Body of pancreas (tissue), 4 donors: ENCODE data around the gene TM2D3. TPM values are rescaled to one million over a fixed set of nuclear protein-coding genes. Genes with fewer than 3 reads are reported as not detected.

ENCODE experiments used
- ATAC-seq: fragments of 150-250 bp; one replicate; pipeline ENCODE4 v1.9.1; 2016
- DNase-seq, 4 donors: peaks; one replicate each; pipeline ENCODE4 v3.0.0-alpha.2; 2019
- H3K27ac ChIP-seq, 4 donors: fragments of 200-600 bp; sonication (generic); 1 replicate in 3 of 4; 2 replicates in 1 of 4; pipeline versions ENCODE4 v1.5.1 to v1.6.1; 2016 to 2019; ENCODE audit warnings: mild to moderate bottlenecking in 1 of 4, mixed read lengths in 1 of 4, moderate library complexity in 1 of 4
- H3K27me3 ChIP-seq, 2 donors: fragments of 200-600 bp; sonication (generic); one replicate each; pipeline ENCODE4 v1.6.0; 2016; ENCODE audit warnings: mild to moderate bottlenecking in 1 of 2
- H3K36me3 ChIP-seq, 2 donors: fragments of 200-600 bp; sonication (generic); replicated peaks in 1 of 2; 2 replicates each; pipeline ENCODE4 v1.5.1; 2016; ENCODE audit warnings: low read depth in 2 of 2; ENCODE audit not compliant: insufficient read depth in 1 of 2
- H3K4me1 ChIP-seq: fragments of 200-600 bp; sonication (generic); one replicate; pipeline ENCODE4 v1.6.0; 2016
- H3K4me3 ChIP-seq, 2 donors: fragments of 200-600 bp; sonication (generic); 1 replicate in 1 of 2; 2 replicates in 1 of 2; pipeline ENCODE4 v1.5.1; 2016 to 2019
- H3K9me3 ChIP-seq, 3 donors: fragments of 200-600 bp; sonication (generic); 1 replicate in 2 of 3; 2 replicates in 1 of 3; pipeline ENCODE4 v1.5.1; 2016
- CTCF ChIP-seq, 7 experiments: fragments of 450-650 bp in 4 of 7; fragments of 200-600 bp in 3 of 7; sonication (generic) in 3 of 7; IDR thresholded peaks; one replicate each; pipeline ENCODE4 v1.5.1; 2016 to 2019; ENCODE audit warnings: antibody characterized with exemption in 7 of 7
- POLR2A ChIP-seq, 3 donors: fragments of 450-650 bp; IDR thresholded peaks; one replicate each; pipeline ENCODE4 v1.6.1; 2016; ENCODE audit warnings: antibody characterized with exemption in 3 of 3, mild to moderate bottlenecking in 2 of 3
- WGBS, 2 donors: methylation state at CpG; one replicate each; pipeline ENCODE4 v1.1.5; 2017; 5-methylcytosine and 5-hydroxymethylcytosine counted together
- intact Hi-C: fragments of 100-400 bp; cut with DNase I; formaldehyde crosslinking; loops from one replicate; pipeline ENCODE4 v1.15.1; 2023
- total RNA-seq, 2 donors: library from RNA; depleted of rRNA; stranded (reverse); fragments of >200 nt; gene quantifications; one replicate each; pipeline ENCODE4 v1.1.0, GENCODE V29; 2016

TM2D3 gene
- total RNA-seq, 2 donors from 2014 or later, result 28.3 to 30.9 TPM

GRCh38 chr15:101672298-101672697 is 20.1 kb upstream of the TM2D3 start:
- 75 to 100% methylated on average over 3 to 9 of the region's 9 CpGs for WGBS, 2 donors
- peaks cover 0 to 10% of the 10 kb centered on the region in 2 donors for H3K36me3 ChIP-seq
- TF ChIP-seq CTCF (IDR thresholded peaks at IDR 0.05) (no peak), POLR2A (IDR thresholded peaks at IDR 0.05) (no peak)

GRCh38 chr15:101669744-101670143 is 17.6 kb upstream of the TM2D3 start:
- intact Hi-C loops, result no loop called here
- peaks cover 0 to 6% of the 10 kb centered on the region in 2 donors for H3K36me3 ChIP-seq
- WGBS, 2 donors, result 91 to 93% methylated on average over 3 of the region's 3 CpGs
- no peak for ATAC-seq
- TF ChIP-seq POLR2A (IDR thresholded peaks at IDR 0.05) (no peak), CTCF (IDR thresholded peaks at IDR 0.05) (no peak)
- H3K4me3 ChIP-seq, result no peak overlapping the region
- no peaks in the 10 kb centered on the region for H3K27me3 ChIP-seq
- no peaks in the 10 kb centered on the region for H3K4me1 ChIP-seq
- H3K9me3 ChIP-seq, result no peaks in the 10 kb centered on the region
- no peak for DNase-seq
- H3K27ac ChIP-seq, result no peak overlapping the region

More at GRCh38 chr15:101672298-101672697, 20.1 kb upstream of the TM2D3 start:
- DNase-seq (peak in 1 of 4 donors; percentile 39), ATAC-seq (no peak)
- no peaks in the 10 kb centered on the region for H3K27me3 ChIP-seq
- H3K4me1 ChIP-seq, result no peaks in the 10 kb centered on the region
- intact Hi-C loops, result no loop called here
- no peak overlapping the region for H3K27ac ChIP-seq
- no peak overlapping the region for H3K4me3 ChIP-seq
- no peaks in the 10 kb centered on the region for H3K9me3 ChIP-seq

GRCh38 chr15:101667881-101668280 is 15.7 kb upstream of the TM2D3 start:
- intact Hi-C loops, result no loop called here
- H3K36me3 ChIP-seq, result peaks cover 0 to 6% of the 10 kb centered on the region in 2 donors
- WGBS, 2 donors, result 68 to 100% methylated on average over 1 of the region's 1 CpG

GRCh38 chr15:101664303-101664913 is 12.2 kb upstream of the TM2D3 start:
- WGBS, 2 donors, result 81 to 87% methylated on average over 9 of the region's 9 CpGs
- intact Hi-C loops, result no loop called here
- no peak for ATAC-seq

More at GRCh38 chr15:101667881-101668280, 15.7 kb upstream of the TM2D3 start:
- Histone ChIP-seq H3K9me3 (no peaks in the 10 kb centered on the region), H3K27ac (no peak overlapping the region), H3K27me3 (no peaks in the 10 kb centered on the region), H3K4me1 (no peaks in the 10 kb centered on the region), H3K4me3 (no peak overlapping the region)
- TF ChIP-seq POLR2A (IDR thresholded peaks at IDR 0.05), result no peak
- no peak for ATAC-seq
- no peak for DNase-seq

GRCh38 chr15:101662203-101662602 is 10.0 kb upstream of the TM2D3 start:
- H3K4me3 ChIP-seq, result no peak overlapping the region
- ATAC-seq (no peak), DNase-seq (no peak)
- no peaks in the 10 kb centered on the region for H3K36me3 ChIP-seq
- H3K9me3 ChIP-seq, result no peaks in the 10 kb centered on the region
- no peaks in the 10 kb centered on the region for H3K27me3 ChIP-seq
- TF ChIP-seq CTCF (IDR thresholded peaks at IDR 0.05) (no peak), POLR2A (IDR thresholded peaks at IDR 0.05) (no peak)
- WGBS, 2 donors, result 92 to 98% methylated on average over 1 of the region's 1 CpG
- H3K4me1 ChIP-seq, result no peaks in the 10 kb centered on the region
- H3K27ac ChIP-seq, result no peak overlapping the region
- intact Hi-C loops, result no loop called here

More at GRCh38 chr15:101664303-101664913, 12.2 kb upstream of the TM2D3 start:
- Histone ChIP-seq H3K4me1 (no peaks in the 10 kb centered on the region), H3K36me3 (no peaks in the 10 kb centered on the region), H3K4me3 (no peak overlapping the region), H3K27me3 (no peaks in the 10 kb centered on the region), H3K9me3 (no peaks in the 10 kb centered on the region), H3K27ac (no peak overlapping the region)
- DNase-seq, result no peak
- TF ChIP-seq POLR2A (IDR thresholded peaks at IDR 0.05), result no peak
- no peak for TF ChIP-seq CTCF (IDR thresholded peaks at IDR 0.05)
